A549 (cell line): Measurements from ENCODE around the gene CUL3. TPM values are rescaled to one million over a fixed set of nuclear protein-coding genes. Genes with fewer than 3 reads are reported as not detected.

Experiments
- ATAC-seq, 2 experiments: fragments of 200-7000 bp in 1 of 2; fragments of >200 bp in 1 of 2; cut with Nextera tagmentation in 1 of 2; cut with Tn5 transposase in 1 of 2; 3 replicates each; pipeline versions ENCODE4 v1.8.0 to v1.9.1; 2018 to 2020; ENCODE audit warnings: mild to moderate bottlenecking in 1 of 2, moderate library complexity in 1 of 2
- CTCF ChIA-PET: fragments of 300-600 bp; sonication (Branson Sonifier 250); formaldehyde crosslinking; extraction: SDS; loops from one replicate; lab custom pipeline; 2021; ENCODE audit warnings: antibody characterized with exemption, inconsistent platforms; lab: Yijun Ruan, JAX
- POLR2A ChIA-PET: fragments of 350-600 bp; formaldehyde crosslinking; extraction: SDS; loops from one replicate; lab custom pipeline; 2021; ENCODE audit warnings: antibody characterized with exemption, inconsistent platforms; lab: Yijun Ruan, JAX
- DNase-seq, 2 experiments: peaks; one replicate each; pipeline versions ENCODE4 v3.0.0 to v3.0.0-alpha.2; 2011 to 2016; ENCODE audit warnings: low read depth in 1 of 2, low spot score in 1 of 2
- FAIRE-seq: peaks from 2 replicates; lab custom pipeline; 2011; peaks lifted over from hg19 to GRCh38; lab: Jason Lieb, UNC
- H3K27ac ChIP-seq, 2 experiments: fragments of >200 bp; sonication (Bioruptor Twin); formaldehyde crosslinking; 3 replicates each; pipeline ENCODE4 v1.5.1; 2016 to 2017
- H3K4me1 ChIP-seq: fragments of >200 bp; sonication (Bioruptor Twin); formaldehyde crosslinking; 3 replicates; pipeline ENCODE4 v1.6.1; 2016
- H3K4me2 ChIP-seq: fragments of >200 bp; sonication (Bioruptor Twin); formaldehyde crosslinking; 3 replicates; pipeline ENCODE4 v1.6.1; 2016
- H3K4me3 ChIP-seq: fragments of >200 bp; sonication (Bioruptor Twin); formaldehyde crosslinking; 3 replicates; pipeline ENCODE4 v1.5.1; 2016
- H3K9me3 ChIP-seq: fragments of >200 bp; sonication (Bioruptor Twin); formaldehyde crosslinking; 3 replicates; pipeline ENCODE4 v1.6.1; 2016
- CBX2 ChIP-seq: fragments of 200-600 bp; sonication (generic); IDR thresholded peaks from 2 replicates; pipeline ENCODE4 v1.6.1; 2016; ENCODE audit warnings: low read depth, mild to moderate bottlenecking, borderline replicate concordance
- CBX8 ChIP-seq: fragments of 200-600 bp; sonication (generic); IDR thresholded peaks from 2 replicates; pipeline ENCODE4 v1.6.1; 2016
- CTCF ChIP-seq: fragments of >200 bp; sonication (Bioruptor Twin); formaldehyde crosslinking; IDR thresholded peaks from 3 replicates; pipeline ENCODE4 v1.5.1; 2016
- E2F6 ChIP-seq: IDR thresholded peaks from 2 replicates; pipeline ENCODE4 v1.6.1; 2012; ENCODE audit warnings: low read depth, borderline replicate concordance
- ELK1 ChIP-seq: fragments of 150-350 bp; IDR thresholded peaks from 2 replicates; pipeline ENCODE4 v1.6.1; 2014; ENCODE audit warnings: low read depth, mild to moderate bottlenecking, low read length
- FOXS1 ChIP-seq: fragments of 250-450 bp; sonication (Bioruptor Pico); IDR thresholded peaks from 2 replicates; pipeline ENCODE4 v1.5.0; 2020; ENCODE audit warnings: mild to moderate bottlenecking, moderate library complexity
- GATA3 ChIP-seq: IDR thresholded peaks from 2 replicates; pipeline ENCODE4 v1.6.1; 2012; ENCODE audit warnings: borderline replicate concordance
- HES2 ChIP-seq: fragments of >200 bp; sonication (Bioruptor Twin); formaldehyde crosslinking; IDR thresholded peaks from 2 replicates; pipeline ENCODE4 v1.6.1; 2016
- HEYL ChIP-seq: fragments of 250-450 bp; sonication (Bioruptor Pico); IDR thresholded peaks from 2 replicates; pipeline ENCODE4 v1.8.0; 2021; ENCODE audit warnings: mild to moderate bottlenecking, moderate library complexity
- MAFK ChIP-seq: fragments of 450-650 bp; IDR thresholded peaks from 2 replicates; pipeline ENCODE4 v1.6.1; 2014; ENCODE audit not compliant: partially characterized antibody
- MAZ ChIP-seq: fragments of 150-350 bp; IDR thresholded peaks from 2 replicates; pipeline ENCODE4 v1.6.1; 2014; ENCODE audit warnings: antibody characterized with exemption, low read depth, low read length, borderline replicate concordance
- MYC ChIP-seq: IDR thresholded peaks from 2 replicates; pipeline ENCODE4 v1.6.1; 2012; ENCODE audit warnings: mild to moderate bottlenecking, inconsistent platforms, low read length, improper control_type of control experiment, borderline replicate concordance
- NFE2L2 ChIP-seq: fragments of 150-350 bp; conservative IDR thresholded peaks from 2 replicates; pipeline ENCODE4 v1.6.1; 2014; ENCODE audit warnings: low read length
- PHF8 ChIP-seq: fragments of 200-600 bp; sonication (generic); IDR thresholded peaks from 2 replicates; pipeline ENCODE4 v1.6.1; 2016; ENCODE audit warnings: low read depth, mild to moderate bottlenecking, antibody characterized with exemption, moderate library complexity, borderline replicate concordance
- RAD21 ChIP-seq, 2 experiments: fragments of >200 bp in 1 of 2; sonication (Bioruptor Twin) in 1 of 2; formaldehyde crosslinking in 1 of 2; IDR thresholded peaks in 1 of 2; conservative IDR thresholded peaks in 1 of 2; 2 replicates in 1 of 2; 3 replicates in 1 of 2; pipeline ENCODE4 v1.6.1; 2012 to 2018; ENCODE audit warnings: inconsistent platforms in 1 of 2
- RARB ChIP-seq: fragments of 250-450 bp; sonication (Bioruptor Pico); IDR thresholded peaks from 2 replicates; pipeline ENCODE4 v1.8.0; 2021; ENCODE audit warnings: mild to moderate bottlenecking, moderate library complexity
- RCOR1 ChIP-seq: fragments of 150-350 bp; IDR thresholded peaks from 2 replicates; pipeline ENCODE4 v1.6.1; 2014; ENCODE audit warnings: antibody characterized with exemption, low read length, low read depth
- RNF2 ChIP-seq: fragments of 200-600 bp; sonication (generic); IDR thresholded peaks from 2 replicates; pipeline ENCODE4 v1.6.1; 2016; ENCODE audit warnings: low read depth, mild to moderate bottlenecking, antibody characterized with exemption, moderate library complexity, borderline replicate concordance
- SREBF2 ChIP-seq: fragments of 450-650 bp; IDR thresholded peaks from 2 replicates; pipeline ENCODE4 v1.6.1; 2014; ENCODE audit warnings: mild to moderate bottlenecking, moderate library complexity
- ZFP36 ChIP-seq: fragments of 450-650 bp; IDR thresholded peaks from 2 replicates; pipeline ENCODE4 v1.6.1; 2014; ENCODE audit warnings: borderline replicate concordance; ENCODE audit not compliant: partially characterized antibody
- ZSCAN20 ChIP-seq: fragments of 250-450 bp; sonication (Bioruptor Pico); IDR thresholded peaks from 2 replicates; pipeline ENCODE4 v1.8.0; 2022; ENCODE audit warnings: mild to moderate bottlenecking, moderate library complexity
- WGBS: methylation state at CpG from one replicate; pipeline ENCODE4 v1.1.6; 2017; ENCODE audit errors: missing lambda C conversion rate; 5-methylcytosine and 5-hydroxymethylcytosine counted together
- polyA plus RNA-seq, 4 experiments: library from polyadenylated mRNA; depleted of rRNA in 3 of 4; stranded (reverse); fragments of >200 nt; fragmentation: RNase III in 1 of 4; extraction: RNeasy Plus Mini Kit Qiagen cat#74134 plus additional on column Dnase treatment in 1 of 4; gene quantifications; 2 replicates in 3 of 4; 3 replicates in 1 of 4; pipeline ENCODE4 v1.2.3, GENCODE V29; 2011 to 2017

Gene CUL3
- polyA plus RNA-seq, 2 of the 4 experiments (the other 2 are of a cell fraction): 70.5 to 73.9 TPM

- TF ChIP-seq ELK1: no peak
- TF ChIP-seq FOXS1 (CRISPR knock-in tag): no peak
- TF ChIP-seq CTCF: no peak
- TF ChIP-seq CBX2: no peak
- TF ChIP-seq, all 56 proteins: peak for 0
Observed at GRCh38 chr2:224461391-224461790, 123.8 kb downstream of the CUL3 start (continued).

GRCh38 chr2:224457408-224458096 lies 127.6 kb downstream of the CUL3 start:
- no peak overlapping the region for H3K4me3 ChIP-seq
- no peak overlapping the region for H3K4me2 ChIP-seq
- ATAC-seq: no peak
- FAIRE-seq: no peak
- ChIA-PET CTCF (no interaction called here), POLR2A (no interaction called here)
- H3K4me1 ChIP-seq: no peaks in the 10 kb centered on the region
- TF ChIP-seq MYC: no peak
- peak; percentile 74 for TF ChIP-seq NFE2L2
- peak; percentile 41 for TF ChIP-seq MAFK
- H3K9me3 ChIP-seq: no peaks in the 10 kb centered on the region
- no peak overlapping the region for H3K27ac ChIP-seq
- DNase-seq: no peak
- 61% methylated on average over 10 of the region's 10 CpGs for WGBS

- no peak for FAIRE-seq
- CTCF ChIA-PET: interaction anchor here (1.1 kb wide), 1 partner anchor 85 kb away, joined by 5 read pairs; no protein-coding TSS in a partner anchor
- POLR2A ChIA-PET: interaction anchor here (0.7 kb wide), 1 partner anchor 132 kb away, joined by 4 read pairs; no protein-coding TSS in a partner anchor
Observed at GRCh38 chr2:224453892-224454291, 131.3 kb downstream of the CUL3 start.

More at GRCh38 chr2:224453892-224454291, 131.3 kb downstream of the CUL3 start:
- TF ChIP-seq MYC (no peak), GATA3 (no peak), RNF2 (no peak), ELK1 (no peak), MAZ (no peak), ZSCAN20 (no peak), PHF8 (no peak), E2F6 (no peak), RCOR1 (no peak), HES2 (no peak), SREBF2 (no peak), ZFP36 (no peak), RAD21 (conservative IDR thresholded peaks at IDR 0.05 in 1 of 2, IDR thresholded peaks at IDR 0.05 in 1 of 2) (no peak), HEYL (CRISPR knock-in tag) (no peak), RARB (no peak), CBX8 (no peak)
- TF ChIP-seq, all 56 proteins: peak for 0
- Histone ChIP-seq H3K9me3 (no peaks in the 10 kb centered on the region), H3K4me1 (peaks cover 7% of the 10 kb centered on the region; the same call in 1 of the 3 replicates), H3K27ac (no peak overlapping the region), H3K4me3 (no peak overlapping the region), H3K4me2 (no peak overlapping the region)
- ATAC-seq (no peak), DNase-seq (no peak)
- WGBS: 88% methylated on average over 3 of the region's 3 CpGs
